Breast epithelium (tissue), 3 donors: ENCODE data around the gene SPTBN1.

Source experiments
- POLR2AphosphoS5 ChIP-seq, 3 donors: sonication (generic); formaldehyde crosslinking; IDR thresholded peaks; one replicate each; pipeline ENCODE4 v1.6.1; 2017; ENCODE audit warnings: antibody characterized with exemption in 3 of 3
- TF ChIP-seq, protein P1 (sequence below), 3 donors: fragments of 450-650 bp; IDR thresholded peaks; one replicate each; pipeline ENCODE4 v1.5.1; 2016 to 2017; ENCODE audit warnings: antibody characterized with exemption in 3 of 3, mild to moderate bottlenecking in 3 of 3, moderate library complexity in 3 of 3

DNA sequence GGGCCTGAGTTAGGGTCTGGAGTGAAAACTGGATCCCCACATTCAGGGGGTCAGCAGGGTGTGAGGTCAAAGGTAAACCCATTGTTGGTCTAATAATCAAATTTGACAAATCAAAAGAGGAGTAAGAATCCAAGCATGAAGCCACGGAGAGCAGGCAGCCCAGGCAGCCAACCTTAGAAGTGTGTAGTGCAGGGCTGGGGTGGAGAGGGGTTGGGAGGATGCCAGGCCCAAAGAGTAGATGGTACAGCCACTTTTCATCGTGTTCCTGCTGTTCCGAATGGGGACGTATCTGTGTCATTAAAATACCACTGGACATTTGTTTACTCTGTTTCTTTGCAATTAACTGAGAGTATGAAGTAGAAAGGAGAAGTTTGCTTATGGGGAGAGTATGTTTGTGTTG is 16.5 kb upstream of the SPTBN1 start:
- TF ChIP-seq, protein P1, sequence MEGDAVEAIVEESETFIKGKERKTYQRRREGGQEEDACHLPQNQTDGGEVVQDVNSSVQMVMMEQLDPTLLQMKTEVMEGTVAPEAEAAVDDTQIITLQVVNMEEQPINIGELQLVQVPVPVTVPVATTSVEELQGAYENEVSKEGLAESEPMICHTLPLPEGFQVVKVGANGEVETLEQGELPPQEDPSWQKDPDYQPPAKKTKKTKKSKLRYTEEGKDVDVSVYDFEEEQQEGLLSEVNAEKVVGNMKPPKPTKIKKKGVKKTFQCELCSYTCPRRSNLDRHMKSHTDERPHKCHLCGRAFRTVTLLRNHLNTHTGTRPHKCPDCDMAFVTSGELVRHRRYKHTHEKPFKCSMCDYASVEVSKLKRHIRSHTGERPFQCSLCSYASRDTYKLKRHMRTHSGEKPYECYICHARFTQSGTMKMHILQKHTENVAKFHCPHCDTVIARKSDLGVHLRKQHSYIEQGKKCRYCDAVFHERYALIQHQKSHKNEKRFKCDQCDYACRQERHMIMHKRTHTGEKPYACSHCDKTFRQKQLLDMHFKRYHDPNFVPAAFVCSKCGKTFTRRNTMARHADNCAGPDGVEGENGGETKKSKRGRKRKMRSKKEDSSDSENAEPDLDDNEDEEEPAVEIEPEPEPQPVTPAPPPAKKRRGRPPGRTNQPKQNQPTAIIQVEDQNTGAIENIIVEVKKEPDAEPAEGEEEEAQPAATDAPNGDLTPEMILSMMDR (IDR thresholded peaks at IDR 0.05), result no peak
- no peak for TF ChIP-seq POLR2AphosphoS5 (IDR thresholded peaks at IDR 0.05)
